NCI-H82 treated with DMSO at 0.1 percent for 48 hours (cell line): ENCODE results near the gene ZNF280A.
"Not testable (repeated sequence)": the region's sequence is repeated elsewhere in the genome, so short reads cannot be mapped to it uniquely, and the experiment has no call there.

Experiments used
- DNase-seq: peaks from one replicate; lab custom pipeline; 2025; ENCODE audit not compliant: unreplicated experiment; lab: John Stamatoyannopoulos, UW

ZNF280A gene

DNA sequence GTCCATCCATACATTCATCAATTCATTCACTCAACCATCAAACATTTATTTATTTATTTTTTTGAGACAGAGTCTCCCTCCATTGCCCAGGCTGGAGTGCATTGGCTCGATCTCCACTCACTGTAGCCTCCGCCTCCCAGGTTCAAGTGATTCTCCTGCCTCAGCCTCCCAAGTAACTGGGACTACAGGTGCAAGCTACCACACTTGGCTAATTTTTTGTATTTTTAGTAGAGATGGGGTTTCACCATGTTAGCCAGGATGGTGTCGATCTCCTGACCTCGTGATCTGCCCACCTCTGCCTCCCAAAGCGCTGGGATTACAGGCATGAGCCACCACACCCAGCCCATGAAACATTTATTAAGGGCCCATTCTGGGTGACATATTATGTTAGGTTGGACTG, 49.0 kb downstream of the ZNF280A start:
- DNase-seq = not testable (repeated sequence)

DNA sequence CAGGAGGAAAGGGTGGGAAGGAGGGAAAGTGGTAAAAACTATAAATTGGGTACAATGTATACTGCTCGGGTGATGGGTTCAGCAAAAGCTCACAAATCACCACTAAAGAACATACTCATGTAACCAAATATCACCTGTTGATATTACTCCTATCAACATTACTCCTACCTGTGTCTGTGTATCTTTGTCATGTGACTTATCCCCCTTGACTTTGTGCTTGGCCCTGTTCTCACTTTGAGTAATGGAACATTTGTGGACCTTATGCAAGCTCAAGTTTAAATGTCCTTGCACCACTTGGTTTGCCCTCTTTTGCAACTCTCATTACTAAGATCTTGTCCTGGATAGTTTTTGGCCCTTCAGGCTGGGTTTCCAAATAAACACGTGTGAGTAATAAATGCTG, 50.5 kb downstream of the ZNF280A start:
- DNase-seq = no peak

GRCh38 chr22:22468794-22469469, 51.1 kb downstream of the ZNF280A start:
- DNase-seq = not testable (repeated sequence)

- DNase-seq = no peak
These were observed 53.0 kb downstream of the ZNF280A start for GRCh38 chr22:22467112-22467511.

- DNase-seq = no peak
These were observed 54.3 kb downstream of the ZNF280A start for GRCh38 chr22:22465782-22466181.

DNA sequence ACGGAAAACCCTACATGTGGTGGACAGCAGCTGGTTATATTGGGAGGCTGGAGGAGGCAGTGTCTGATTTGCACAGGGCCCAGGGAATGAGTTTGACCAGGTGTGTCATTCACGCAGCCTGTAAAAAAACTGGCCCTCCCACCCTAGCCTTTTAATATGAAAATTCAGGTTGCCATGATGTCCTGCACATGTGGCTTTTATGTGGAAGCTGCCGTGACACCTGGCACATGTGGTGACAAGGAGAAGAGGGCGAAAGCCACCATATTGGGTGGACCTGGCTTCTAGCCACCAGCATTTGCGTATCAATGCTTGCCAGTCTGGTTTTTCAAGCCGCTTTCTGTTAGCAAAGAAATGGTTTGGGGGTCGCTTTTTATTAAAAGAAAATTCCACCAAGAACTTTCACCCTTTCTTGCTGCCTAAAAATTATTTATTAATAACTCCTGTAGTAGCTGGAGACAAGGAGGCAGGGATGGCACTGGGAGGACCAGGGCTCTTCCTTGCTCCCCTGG, 54.9 kb downstream of the ZNF280A start:
- DNase-seq = no peak

DNA sequence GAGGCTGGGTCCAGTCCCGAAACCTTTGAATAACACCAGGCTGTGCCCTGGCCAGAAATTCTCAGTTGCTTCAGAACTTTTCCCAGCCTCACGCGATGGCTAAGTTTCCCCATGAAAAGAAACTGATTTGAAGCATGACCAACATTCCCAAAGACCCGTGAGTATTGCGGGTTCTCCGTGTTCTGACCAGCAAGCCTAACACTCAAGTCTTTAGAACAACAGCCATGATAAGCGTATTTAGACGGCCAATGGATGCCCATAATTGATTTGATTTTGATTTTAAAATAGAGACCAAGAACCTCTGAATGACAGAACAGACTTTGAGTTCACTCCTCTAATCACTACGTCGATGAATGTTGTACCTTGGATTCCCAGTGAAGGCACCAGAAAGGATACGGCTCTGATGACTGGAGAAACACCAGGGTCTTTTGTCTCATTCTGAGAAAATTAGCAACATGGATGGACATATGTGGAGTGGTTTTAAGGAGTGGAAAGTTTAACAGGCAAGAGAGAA, 55.5 kb downstream of the ZNF280A start:
- no peak for DNase-seq

DNA sequence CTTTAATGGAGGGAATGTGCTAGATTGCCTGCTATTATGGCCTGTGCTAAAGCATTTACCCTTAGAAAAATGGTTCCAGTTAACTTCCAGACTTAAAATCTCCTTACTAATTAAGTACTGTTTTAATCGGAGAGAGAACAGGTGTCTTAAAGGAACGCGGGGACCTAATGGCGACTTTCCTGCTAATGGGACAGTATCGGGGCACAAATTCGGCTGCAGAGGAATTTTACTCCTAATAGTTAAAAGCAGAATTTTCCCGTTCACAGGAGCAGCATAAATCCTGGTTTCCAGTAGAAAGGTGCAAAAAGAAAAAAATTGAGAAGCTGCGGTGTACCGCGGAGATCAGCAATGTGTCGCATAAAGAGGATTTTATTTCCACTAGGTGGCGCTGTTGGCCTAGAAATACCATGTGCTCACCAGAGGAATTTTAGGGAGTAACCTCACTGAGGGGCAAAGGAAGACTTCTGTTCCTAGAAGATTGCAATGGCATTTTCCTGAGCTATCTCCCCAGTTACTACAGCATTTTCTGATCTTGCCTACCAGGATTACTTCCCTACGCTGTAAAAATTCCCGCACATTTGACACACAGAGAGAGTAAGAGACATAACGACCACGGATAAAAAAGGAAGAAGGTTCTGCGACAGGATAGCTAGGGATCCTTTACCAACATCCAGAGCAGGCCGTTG, 56.1 kb downstream of the ZNF280A start:
- DNase-seq = peak; percentile 46
